Glutamatergic neuron (in vitro differentiated cells): ENCODE data around the gene ARHGAP21. TPM values are rescaled to one million over a fixed set of nuclear protein-coding genes. Genes with fewer than 3 reads are reported as not detected.
"Not testable (repeated sequence)": the region's sequence is repeated elsewhere in the genome, so short reads cannot be mapped to it uniquely, and the experiment has no call there.

Experiments
- DNase-seq: peaks from one replicate; pipeline ENCODE4 v3.0.0; 2022
- H3K27ac Mint-ChIP-seq: one replicate; pipeline ENCODE4 v1.8.0; 2020; ENCODE audit warnings: mild to moderate bottlenecking, mixed read lengths, inconsistent platforms; ENCODE audit not compliant: unreplicated experiment
- H3K27me3 Mint-ChIP-seq: one replicate; pipeline ENCODE4 v1.8.0; 2020; ENCODE audit warnings: mild to moderate bottlenecking, moderate library complexity, mixed read lengths, inconsistent platforms; ENCODE audit not compliant: unreplicated experiment
- H3K36me3 Mint-ChIP-seq: one replicate; pipeline ENCODE4 v1.8.0; 2020; ENCODE audit warnings: mild to moderate bottlenecking, mixed read lengths, inconsistent platforms; ENCODE audit not compliant: unreplicated experiment
- H3K4me1 Mint-ChIP-seq: one replicate; pipeline ENCODE4 v1.8.0; 2020; ENCODE audit warnings: mild to moderate bottlenecking, low read depth, mixed read lengths, inconsistent platforms; ENCODE audit not compliant: unreplicated experiment
- H3K4me3 Mint-ChIP-seq: one replicate; pipeline ENCODE4 v1.8.0; 2020; ENCODE audit warnings: mild to moderate bottlenecking, mixed read lengths, inconsistent platforms; ENCODE audit not compliant: unreplicated experiment
- H3K9me3 Mint-ChIP-seq: one replicate; pipeline ENCODE4 v1.8.0; 2020; ENCODE audit warnings: mild to moderate bottlenecking, moderate library complexity, mixed read lengths, inconsistent platforms; ENCODE audit not compliant: unreplicated experiment
- CTCF ChIP-seq: fragments of 200-600 bp; sonication (generic); IDR thresholded peaks from one replicate; pipeline ENCODE4 v1.5.0; 2021; ENCODE audit not compliant: partially characterized antibody, unreplicated experiment
- total RNA-seq: library from RNA; stranded (reverse); fragmentation: NEBNext Ultra II Directional; extraction: Animal tissue kit (Norgen Biotek cat#: 25700); gene quantifications from one replicate; pipeline ENCODE4 v1.2.1, GENCODE V29; 2021; ENCODE audit not compliant: unreplicated experiment

ARHGAP21 gene
- total RNA-seq, 1 donor from 2014 or later: 217 TPM

- no peak for TF ChIP-seq CTCF
- H3K4me3 Mint-ChIP-seq: no peak overlapping the region
- no peaks in the 10 kb centered on the region for H3K9me3 Mint-ChIP-seq
- no peaks in the 10 kb centered on the region for H3K4me1 Mint-ChIP-seq
- no peaks in the 10 kb centered on the region for H3K36me3 Mint-ChIP-seq
- H3K27me3 Mint-ChIP-seq: no peaks in the 10 kb centered on the region
- DNase-seq: no peak
- no peak overlapping the region for H3K27ac Mint-ChIP-seq
Measured at GRCh38 chr10:24730811-24731210, 7.1 kb upstream of the ARHGAP21 start.

GRCh38 chr10:24727786-24728185 lies 4.1 kb upstream of the ARHGAP21 start:
- Mint-ChIP-seq H3K4me1 (peaks cover 5% of the 10 kb centered on the region), H3K36me3 (no peaks in the 10 kb centered on the region), H3K27me3 (peaks cover 5% of the 10 kb centered on the region), H3K9me3 (peaks cover 3% of the 10 kb centered on the region), H3K27ac (no peak overlapping the region), H3K4me3 (no peak overlapping the region)
- DNase-seq: no peak
- no peak for TF ChIP-seq CTCF

GRCh38 chr10:24726626-24727025 lies 2.9 kb upstream of the ARHGAP21 start:
- no peaks in the 10 kb centered on the region for H3K36me3 Mint-ChIP-seq
- no peak for TF ChIP-seq CTCF
- H3K27me3 Mint-ChIP-seq: peaks cover 7% of the 10 kb centered on the region
- H3K27ac Mint-ChIP-seq: no peak overlapping the region
- peaks cover 5% of the 10 kb centered on the region for H3K4me1 Mint-ChIP-seq
- DNase-seq: no peak
- H3K4me3 Mint-ChIP-seq: no peak overlapping the region
- H3K9me3 Mint-ChIP-seq: peaks cover 9% of the 10 kb centered on the region

- H3K27ac Mint-ChIP-seq, H3K36me3 Mint-ChIP-seq, H3K4me1 Mint-ChIP-seq: not testable (repeated sequence)
Measured at GRCh38 chr10:24726029-24726428, 2.3 kb upstream of the ARHGAP21 start.

GRCh38 chr10:24724381-24725228 lies 918 bp upstream of the ARHGAP21 start:
- Mint-ChIP-seq H3K27me3 (peaks cover 9% of the 10 kb centered on the region), H3K27ac (peak overlapping the region; percentile 96), H3K36me3 (no peaks in the 10 kb centered on the region), H3K4me3 (peak overlapping the region; percentile 94), H3K4me1 (peaks cover 9% of the 10 kb centered on the region), H3K9me3 (peaks cover 16% of the 10 kb centered on the region)
- no peak for TF ChIP-seq CTCF
- peak; percentile 98 for DNase-seq

More at GRCh38 chr10:24726029-24726428, 2.3 kb upstream of the ARHGAP21 start:
- not testable (repeated sequence) for H3K4me3 Mint-ChIP-seq, DNase-seq, H3K27me3 Mint-ChIP-seq
- H3K9me3 Mint-ChIP-seq: peaks cover 12% of the 10 kb centered on the region
